Stimulated activated CD8-positive, alpha-beta memory T cell treated with anti-CD3 and anti-CD28 coated beads, Interleukin-2, amount 100 ng/mL, for 1 hour (primary cell): Measurements from ENCODE around the gene PEX1.
"Not testable (repeated sequence)": the region's sequence is repeated elsewhere in the genome, so short reads cannot be mapped to it uniquely, and the experiment has no call there.

ENCODE experiments used
- DNase-seq, 2 donors: peaks; one replicate each; pipeline ENCODE4 v3.0.0-alpha.2; 2020; ENCODE audit warnings: low read depth in 2 of 2

The PEX1 gene

GRCh38 chr7:92504563-92504962 is 23.8 kb downstream of the PEX1 start:
- DNase-seq, result no peak

GRCh38 chr7:92503767-92504166 is 24.6 kb downstream of the PEX1 start:
- no peak for DNase-seq

- DNase-seq, result no peak
These were observed 29.8 kb downstream of the PEX1 start for GRCh38 chr7:92498557-92498956.

- DNase-seq, result no peak
These were observed 31.4 kb downstream of the PEX1 start for GRCh38 chr7:92496876-92497275.

- DNase-seq, result no peak
These were observed 38.7 kb downstream of the PEX1 start for GRCh38 chr7:92489634-92490033.

GRCh38 chr7:92487804-92488203 is 40.5 kb downstream of the PEX1 start:
- no peak for DNase-seq

GRCh38 chr7:92485974-92486373 is 42.3 kb downstream of the PEX1 start:
- DNase-seq, result no peak

- DNase-seq, result no peak
These were observed 42.9 kb downstream of the PEX1 start for GRCh38 chr7:92485267-92485892.

GRCh38 chr7:92484226-92484625 is 44.1 kb downstream of the PEX1 start:
- DNase-seq, result not testable (repeated sequence)

- not testable (repeated sequence) for DNase-seq
These were observed 44.7 kb downstream of the PEX1 start for GRCh38 chr7:92483624-92484023.

GRCh38 chr7:92479146-92479545 is 49.2 kb downstream of the PEX1 start:
- DNase-seq, result not testable (repeated sequence)

GRCh38 chr7:92478711-92479110 is 49.6 kb downstream of the PEX1 start:
- DNase-seq, result no peak

- no peak for DNase-seq
These were observed 50.2 kb downstream of the PEX1 start for GRCh38 chr7:92478095-92478494.

- DNase-seq, result not testable (repeated sequence)
These were observed 50.6 kb downstream of the PEX1 start, which contains the start of gene ERVW-1 for GRCh38 chr7:92477681-92478080. TSS of gene ERVW-1 (minus strand) at chr7:92477946. CDS start at chr7:92470381, 7,565 bp downstream.

GRCh38 chr7:92475851-92476590 is 52.3 kb downstream of the PEX1 start:
- not testable (repeated sequence) for DNase-seq

GRCh38 chr7:92475261-92475770 is 53.0 kb downstream of the PEX1 start:
- DNase-seq, result not testable (repeated sequence)

- not testable (repeated sequence) for DNase-seq
These were observed 54.3 kb downstream of the PEX1 start for GRCh38 chr7:92473989-92474388.

- DNase-seq, result not testable (repeated sequence)
These were observed 59.7 kb downstream of the PEX1 start for GRCh38 chr7:92468589-92468988.

- DNase-seq, result no peak
These were observed 61.6 kb downstream of the PEX1 start for GRCh38 chr7:92466682-92467081.

- no peak for DNase-seq
These were observed 63.8 kb downstream of the PEX1 start for GRCh38 chr7:92464515-92464914.

- no peak for DNase-seq
These were observed 65.8 kb downstream of the PEX1 start for GRCh38 chr7:92462560-92462959.

GRCh38 chr7:92461027-92462003 is 67.0 kb downstream of the PEX1 start:
- DNase-seq, result no peak
